CD4-positive, alpha-beta memory T cell (primary cell): Measurements from ENCODE around the gene MEX3C. TPM values are rescaled to one million over a fixed set of nuclear protein-coding genes. Genes with fewer than 3 reads are reported as not detected.

ENCODE experiments used
- CTCF ChIA-PET: fragments of 350-600 bp; sonication (Branson Sonifier 250); formaldehyde crosslinking; loops from one replicate; lab custom pipeline; 2021; ENCODE audit warnings: inconsistent platforms; ENCODE audit not compliant: partially characterized antibody; lab: Charles Lee
- POLR2A ChIA-PET: fragments of 350-600 bp; sonication (Branson Sonifier 250); formaldehyde crosslinking; loops from one replicate; lab custom pipeline; 2021; ENCODE audit not compliant: partially characterized antibody; lab: Charles Lee
- DNase-seq, 5 donors: peaks; one replicate each; pipeline versions ENCODE4 v3.0.0 to v3.0.0-alpha.2; 2020 to 2022; ENCODE audit warnings: mixed read lengths in 1 of 5
- H3K27ac ChIP-seq: one replicate; pipeline ENCODE4 v1.7.0; 2013; ENCODE audit warnings: low read depth, low read length
- H3K27me3 ChIP-seq: 2 replicates; pipeline ENCODE4 v1.7.0; 2013; ENCODE audit warnings: mild to moderate bottlenecking, low read length, moderate library complexity; ENCODE audit not compliant: insufficient read depth
- H3K36me3 ChIP-seq: 2 replicates; pipeline ENCODE4 v1.7.0; 2013; ENCODE audit warnings: mild to moderate bottlenecking, low read length, moderate library complexity; ENCODE audit not compliant: insufficient read depth
- H3K4me1 ChIP-seq: 2 replicates; pipeline ENCODE4 v1.7.0; 2013; ENCODE audit warnings: mild to moderate bottlenecking, low read length, moderate library complexity; ENCODE audit not compliant: insufficient read depth
- H3K4me3 ChIP-seq, 2 donors: one replicate each; pipeline ENCODE4 v1.7.0; 2013; ENCODE audit warnings: low read length in 2 of 2, mild to moderate bottlenecking in 1 of 2
- H3K9me3 ChIP-seq, 2 donors: one replicate each; pipeline ENCODE4 v1.7.0; 2013; ENCODE audit warnings: low read length in 2 of 2, control low read depth in 1 of 2; ENCODE audit not compliant: control insufficient read depth in 1 of 2
- H3K27ac Mint-ChIP-seq, 7 donors: one replicate each; pipeline ENCODE4 v1.8.0; 2020 to 2021; ENCODE audit warnings: mixed read lengths in 7 of 7, mild to moderate bottlenecking in 6 of 7, inconsistent platforms in 3 of 7, moderate library complexity in 3 of 7
- H3K27me3 Mint-ChIP-seq, 2 donors: one replicate each; pipeline ENCODE4 v1.8.0; 2020 to 2021; ENCODE audit warnings: mixed read lengths in 2 of 2
- H3K36me3 Mint-ChIP-seq, 2 donors: one replicate each; pipeline ENCODE4 v1.8.0; 2020 to 2021; ENCODE audit warnings: mixed read lengths in 2 of 2, inconsistent platforms in 1 of 2, mild to moderate bottlenecking in 1 of 2
- H3K4me1 Mint-ChIP-seq, 4 donors: one replicate each; pipeline ENCODE4 v1.8.0; 2020 to 2021; ENCODE audit warnings: mixed read lengths in 4 of 4, mild to moderate bottlenecking in 1 of 4
- H3K4me3 Mint-ChIP-seq, 8 donors: one replicate each; pipeline ENCODE4 v1.8.0; 2020 to 2021; ENCODE audit warnings: mixed read lengths in 8 of 8, mild to moderate bottlenecking in 7 of 8, moderate library complexity in 6 of 8, inconsistent platforms in 3 of 8
- H3K9me3 Mint-ChIP-seq, 8 donors: one replicate each; pipeline ENCODE4 v1.8.0; 2020 to 2021; ENCODE audit warnings: mixed read lengths in 8 of 8, mild to moderate bottlenecking in 5 of 8, inconsistent platforms in 3 of 8, moderate library complexity in 1 of 8
- intact Hi-C: fragments of 100-400 bp; cut with micrococcal nuclease; formaldehyde crosslinking; loops from one replicate; pipeline ENCODE4 v1.15.1; 2023
- polyA plus RNA-seq, 2 donors: library from polyadenylated mRNA; unstranded; fragments of 300-500 nt; fragmentation: Illumina TruSeq; gene quantifications; one replicate each; pipeline ENCODE4 v1.2.3, GENCODE V29; 2021
- total RNA-seq, 2 experiments: library from RNA; stranded (reverse); gene quantifications; one replicate each; pipeline ENCODE4 v1.2.3, GENCODE V29; 2021

Gene MEX3C
- total and polyA plus RNA-seq, 4 experiments from 2014 or later: 3.5 to 64.8 (median 35.7) TPM

DNA sequence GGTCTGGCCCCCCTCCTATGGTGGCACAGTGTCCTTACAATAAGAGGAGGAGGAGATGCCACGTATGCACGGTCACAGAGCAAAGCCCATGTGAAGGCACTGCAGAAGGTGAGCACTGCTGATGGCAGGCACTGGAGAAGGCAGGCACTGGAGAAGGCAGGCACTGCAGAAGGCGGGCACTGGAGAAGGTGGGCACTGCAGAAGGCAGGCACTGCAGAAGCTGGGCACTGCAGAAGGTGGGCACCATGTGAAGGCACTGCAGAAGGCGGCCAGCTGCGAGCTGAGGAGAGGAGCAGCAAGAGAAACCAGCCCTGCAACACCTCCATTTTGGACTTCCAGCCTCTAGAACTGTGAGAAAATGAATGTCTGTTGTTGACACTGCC is 46.3 kb downstream of the MEX3C start:
- H3K27ac ChIP-seq: no peak overlapping the region
- Mint-ChIP-seq H3K36me3 (no peaks in the 10 kb centered on the region), H3K27me3 (no peaks in the 10 kb centered on the region), H3K27ac (peak overlapping the region in 5 of 7 donors; percentile 86 to 94 (median 90)), H3K9me3 (peaks cover 0 to 4% (median 0%) of the 10 kb centered on the region in 8 donors), H3K4me3 (peak overlapping the region in 7 of 8 donors; percentile 20 to 88 (median 83)), H3K4me1 (peaks cover 20 to 37% (median 29%) of the 10 kb centered on the region in 4 donors)
- intact Hi-C loops: loop anchor here (5.0 kb wide), 1 partner anchor 329 kb away; the partner anchor contains the start of gene MRO
- H3K9me3 ChIP-seq: no peaks in the 10 kb centered on the region
- no peaks in the 10 kb centered on the region for H3K36me3 ChIP-seq
- POLR2A ChIA-PET: interaction anchor here (5.9 kb wide), 1 partner anchor 46 kb away, joined by 106 read pairs; the partner anchor contains the start of gene MEX3C
- CTCF ChIA-PET: interaction anchor here (0.8 to 1.6 kb wide), 3 partner anchors 12 to 47 kb away, joined by 3 to 7 read pairs (median 6); partner anchors contain the start of gene MEX3C
- H3K27me3 ChIP-seq: no peaks in the 10 kb centered on the region
- DNase-seq: no peak
- peaks cover 36% of the 10 kb centered on the region for H3K4me1 ChIP-seq
- peak overlapping the region in 1 of 2 donors; percentile 54 for H3K4me3 ChIP-seq

DNA sequence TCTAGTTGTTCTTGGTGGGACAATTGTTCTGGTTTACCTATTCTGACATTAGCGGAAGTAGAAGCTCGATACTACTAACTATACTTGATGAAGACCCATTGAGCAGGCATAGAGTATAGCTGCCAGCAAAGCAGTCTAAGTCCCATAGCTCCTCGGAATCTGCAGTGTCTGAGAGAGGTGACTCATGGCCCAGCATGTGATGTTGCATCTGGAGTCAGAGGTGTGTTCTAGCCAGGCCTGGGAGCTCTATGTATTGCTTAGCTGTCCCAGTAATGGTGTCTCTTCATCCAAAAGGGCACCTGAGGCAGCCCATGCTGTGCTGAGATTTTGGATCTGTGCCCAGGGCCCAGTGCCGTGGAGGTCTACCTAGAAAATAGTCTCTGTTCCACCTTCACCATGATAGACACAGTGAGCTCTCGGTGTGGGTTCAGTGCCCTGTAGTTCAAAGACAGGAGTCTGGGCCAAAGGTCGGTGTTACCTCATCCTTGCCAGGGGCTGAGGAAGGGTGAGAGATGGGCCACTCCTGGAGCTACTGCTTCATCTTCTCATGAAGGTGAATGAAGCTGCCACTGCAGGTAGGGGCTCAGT is 47.3 kb downstream of the MEX3C start:
- DNase-seq: no peak
- ChIA-PET POLR2A (interaction anchor here (5.9 kb wide), 1 partner anchor 46 kb away, joined by 106 read pairs; the partner anchor contains the start of gene MEX3C), CTCF (interaction anchor here (0.9 to 1.6 kb wide), 3 partner anchors 39 to 48 kb away, joined by 5 to 7 read pairs (median 6); partner anchors contain the start of gene MEX3C)
- Histone ChIP-seq H3K9me3 (no peaks in the 10 kb centered on the region), H3K4me3 (no peak overlapping the region), H3K27ac (no peak overlapping the region), H3K4me1 (peaks cover 36% of the 10 kb centered on the region), H3K27me3 (no peaks in the 10 kb centered on the region), H3K36me3 (no peaks in the 10 kb centered on the region)
- Mint-ChIP-seq H3K27ac (peak overlapping the region in 4 of 7 donors; percentile 10 to 46 (median 26)), H3K4me1 (peaks cover 20 to 37% (median 29%) of the 10 kb centered on the region in 4 donors), H3K27me3 (no peaks in the 10 kb centered on the region), H3K36me3 (no peaks in the 10 kb centered on the region), H3K9me3 (peaks cover 0 to 4% (median 0%) of the 10 kb centered on the region in 8 donors), H3K4me3 (peak overlapping the region in 1 of 8 donors; percentile 50)
- intact Hi-C loops: loop anchor here (5.0 kb wide), 1 partner anchor 328 kb away; the partner anchor contains the start of gene MRO

DNA sequence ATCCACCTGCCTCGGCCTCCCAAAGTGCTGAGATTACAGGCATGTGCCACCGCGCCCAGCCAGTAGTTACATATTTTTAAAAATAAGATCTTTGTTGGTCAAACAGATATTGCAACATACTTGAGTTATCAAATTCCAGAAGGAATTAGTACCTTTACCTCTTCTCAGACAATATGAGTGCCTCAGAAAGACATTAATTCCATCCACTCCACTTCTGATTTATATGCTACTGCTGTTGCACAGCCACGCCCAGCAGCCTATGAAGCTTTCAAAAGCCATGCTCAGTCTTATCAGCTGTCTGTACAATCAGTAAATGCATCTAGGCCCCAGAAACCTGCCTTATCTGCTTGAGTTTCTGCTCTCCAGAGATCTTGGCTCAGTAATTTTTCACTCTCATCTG is 47.8 kb downstream of the MEX3C start:
- Histone ChIP-seq H3K27me3 (no peaks in the 10 kb centered on the region), H3K27ac (no peak overlapping the region), H3K4me3 (no peak overlapping the region), H3K9me3 (no peaks in the 10 kb centered on the region), H3K36me3 (no peaks in the 10 kb centered on the region), H3K4me1 (peaks cover 34% of the 10 kb centered on the region)
- ChIA-PET CTCF (interaction anchor here (0.9 to 1.6 kb wide), 3 partner anchors 39 to 48 kb away, joined by 5 to 7 read pairs (median 6); partner anchors contain the start of gene MEX3C), POLR2A (interaction anchor here (5.9 kb wide), 1 partner anchor 47 kb away, joined by 106 read pairs; the partner anchor contains the start of gene MEX3C)
- Mint-ChIP-seq H3K4me3 (no peak overlapping the region), H3K9me3 (peaks cover 0 to 4% (median 0%) of the 10 kb centered on the region in 8 donors), H3K27me3 (no peaks in the 10 kb centered on the region), H3K4me1 (peaks cover 19 to 35% (median 27%) of the 10 kb centered on the region in 4 donors), H3K36me3 (no peaks in the 10 kb centered on the region), H3K27ac (peak overlapping the region in 3 of 7 donors; percentile 10 to 37 (median 16))
- intact Hi-C loops: loop anchor here (5.0 kb wide), 1 partner anchor 327 kb away; the partner anchor contains the start of gene MRO
- DNase-seq: no peak

DNA sequence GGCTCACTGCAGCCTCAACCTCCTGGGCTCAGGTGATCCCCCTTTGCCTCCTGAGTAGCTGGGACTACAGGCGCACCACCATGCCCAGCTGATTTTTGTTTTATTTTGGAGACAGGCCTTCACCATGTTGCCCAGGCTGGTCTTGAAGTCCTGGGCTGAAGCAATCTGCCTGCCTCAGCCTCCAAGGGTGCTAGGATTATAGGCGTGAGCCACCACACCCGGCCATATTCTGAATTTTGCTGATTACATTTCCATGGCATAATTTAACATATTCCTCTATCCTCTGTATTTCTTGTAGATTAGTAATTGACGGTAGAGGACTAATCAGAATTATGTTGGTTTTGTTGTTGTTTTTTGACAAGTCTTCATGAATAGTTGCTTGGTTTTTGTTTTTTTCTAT is 50.6 kb downstream of the MEX3C start:
- H3K4me1 ChIP-seq: peaks cover 8% of the 10 kb centered on the region
- Mint-ChIP-seq H3K4me1 (peaks cover 5 to 10% (median 8%) of the 10 kb centered on the region in 4 donors), H3K36me3 (no peaks in the 10 kb centered on the region), H3K27me3 (no peaks in the 10 kb centered on the region), H3K4me3 (no peak overlapping the region), H3K9me3 (peaks cover 0 to 4% (median 0%) of the 10 kb centered on the region in 8 donors), H3K27ac (no peak overlapping the region)
- intact Hi-C loops: no loop called here
- H3K9me3 ChIP-seq: no peaks in the 10 kb centered on the region
- DNase-seq: no peak
- H3K27me3 ChIP-seq: no peaks in the 10 kb centered on the region
- no peak overlapping the region for H3K27ac ChIP-seq
- H3K4me3 ChIP-seq: no peak overlapping the region
- ChIA-PET POLR2A (no interaction called here), CTCF (no interaction called here)
- H3K36me3 ChIP-seq: no peaks in the 10 kb centered on the region

GRCh38 chr18:51138936-51139335 is 58.5 kb downstream of the MEX3C start:
- H3K27me3 Mint-ChIP-seq: peaks cover 0 to 2% of the 10 kb centered on the region in 2 donors
- no peak overlapping the region for H3K4me3 Mint-ChIP-seq
- CTCF ChIA-PET: no interaction called here
- POLR2A ChIA-PET: no interaction called here
- intact Hi-C loops: no loop called here
- Histone ChIP-seq H3K27me3 (no peaks in the 10 kb centered on the region), H3K9me3 (no peaks in the 10 kb centered on the region), H3K27ac (no peak overlapping the region), H3K4me1 (no peaks in the 10 kb centered on the region), H3K4me3 (no peak overlapping the region), H3K36me3 (no peaks in the 10 kb centered on the region)
- no peaks in the 10 kb centered on the region for H3K4me1 Mint-ChIP-seq
- H3K9me3 Mint-ChIP-seq: peaks cover 0 to 2% (median 0%) of the 10 kb centered on the region in 8 donors
- H3K36me3 Mint-ChIP-seq: no peaks in the 10 kb centered on the region
- no peak overlapping the region for H3K27ac Mint-ChIP-seq
- no peak for DNase-seq

- Mint-ChIP-seq H3K27me3 (peaks cover 0 to 2% of the 10 kb centered on the region in 2 donors), H3K4me1 (no peaks in the 10 kb centered on the region), H3K27ac (no peak overlapping the region), H3K9me3 (peaks cover 0 to 2% (median 0%) of the 10 kb centered on the region in 8 donors), H3K36me3 (no peaks in the 10 kb centered on the region), H3K4me3 (no peak overlapping the region)
- intact Hi-C loops: no loop called here
- Histone ChIP-seq H3K27me3 (no peaks in the 10 kb centered on the region), H3K4me3 (no peak overlapping the region), H3K36me3 (no peaks in the 10 kb centered on the region), H3K4me1 (no peaks in the 10 kb centered on the region), H3K9me3 (no peaks in the 10 kb centered on the region), H3K27ac (no peak overlapping the region)
- CTCF ChIA-PET: no interaction called here
- DNase-seq: no peak
- POLR2A ChIA-PET: no interaction called here
Measured at GRCh38 chr18:51137891-51138290, 59.6 kb downstream of the MEX3C start.

DNA sequence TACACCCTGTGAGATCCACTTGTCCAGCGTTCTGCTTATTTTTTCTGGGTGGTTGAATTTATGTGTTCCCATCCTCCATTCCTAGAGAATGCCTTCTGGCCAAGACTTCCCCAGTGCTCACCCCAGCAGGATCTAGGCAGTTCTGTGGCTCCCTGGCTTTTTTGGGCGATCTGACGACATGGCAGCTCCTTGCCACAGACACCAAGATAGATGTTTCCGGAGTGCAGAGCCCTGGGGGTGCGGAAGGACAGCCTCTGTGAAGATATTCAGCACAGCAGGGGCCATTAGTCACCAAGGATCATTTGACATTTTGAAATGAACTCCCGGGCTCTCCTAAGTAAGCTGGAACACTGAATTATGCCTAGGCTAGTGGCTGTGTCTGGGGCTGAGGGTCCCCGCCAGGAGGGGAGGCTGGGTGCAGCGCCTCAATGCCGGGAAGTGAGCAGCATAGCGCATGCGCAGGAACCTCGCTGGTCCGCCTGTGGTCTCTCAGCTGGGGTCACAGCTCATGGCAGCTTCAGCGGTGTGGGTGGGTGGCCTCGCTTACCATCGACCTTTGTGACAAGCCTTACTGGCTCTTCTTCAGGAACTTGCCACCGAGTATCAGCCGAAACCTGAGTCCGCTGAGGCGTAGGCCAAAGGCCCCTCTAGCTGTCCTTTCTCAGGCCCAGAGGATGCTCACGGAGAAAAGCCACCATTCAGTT is 60.3 kb downstream of the MEX3C start:
- no peak overlapping the region for H3K4me3 ChIP-seq
- no peak overlapping the region for H3K27ac Mint-ChIP-seq
- intact Hi-C loops: no loop called here
- H3K9me3 Mint-ChIP-seq: peaks cover 0 to 2% (median 0%) of the 10 kb centered on the region in 8 donors
- no peaks in the 10 kb centered on the region for H3K27me3 ChIP-seq
- H3K9me3 ChIP-seq: no peaks in the 10 kb centered on the region
- no peaks in the 10 kb centered on the region for H3K4me1 Mint-ChIP-seq
- CTCF ChIA-PET: interaction anchor here (0.9 kb wide), 1 partner anchor 61 kb away, joined by 3 read pairs; no protein-coding TSS in a partner anchor
- no peak for DNase-seq
- H3K4me1 ChIP-seq: no peaks in the 10 kb centered on the region
- peaks cover 0 to 2% of the 10 kb centered on the region in 2 donors for H3K27me3 Mint-ChIP-seq
- no peak overlapping the region for H3K27ac ChIP-seq
- no peaks in the 10 kb centered on the region for H3K36me3 Mint-ChIP-seq
- H3K4me3 Mint-ChIP-seq: no peak overlapping the region
- POLR2A ChIA-PET: no interaction called here
- H3K36me3 ChIP-seq: no peaks in the 10 kb centered on the region
